Spleen (tissue), 7 donors: ENCODE measurements around the gene SMARCD2.

Source experiments
- CTCF ChIP-seq, 11 experiments: fragments of 200-600 bp in 7 of 11; fragments of 450-650 bp in 4 of 11; sonication (generic) in 4 of 11; IDR thresholded peaks in 8 of 11; conservative IDR thresholded peaks in 3 of 11; 1 replicate in 7 of 11; 2 replicates in 4 of 11; pipeline versions ENCODE4 v1.4.0 to v1.8.0; 2016 to 2021; ENCODE audit warnings: antibody characterized with exemption in 11 of 11, inconsistent platforms in 4 of 11, mild to moderate bottlenecking in 1 of 11
- POLR2A ChIP-seq, 3 donors: fragments of 450-650 bp; IDR thresholded peaks; one replicate each; pipeline ENCODE4 v1.5.1; 2017; ENCODE audit warnings: antibody characterized with exemption in 3 of 3, mild to moderate bottlenecking in 1 of 3
- donor health status: DM: no; HTN: no; CAD: no; lungs with moderate emphysema.
- donor health status: DM: no; HTN: no; CAD: no.
- donor health status: DM: no; HTN: no; CAD: no.

- no peak for TF ChIP-seq CTCF (IDR thresholded peaks at IDR 0.05 in 8 of 11, conservative IDR thresholded peaks at IDR 0.05 in 3 of 11)
- no peak for TF ChIP-seq POLR2A (IDR thresholded peaks at IDR 0.05)
These were observed 12.2 kb downstream of the SMARCD2 start for GRCh38 chr17:63830278-63830677.
